Small intestine (tissue), 7 donors: ENCODE data around the gene MACF1. TPM values are rescaled to one million over a fixed set of nuclear protein-coding genes. Genes with fewer than 3 reads are reported as not detected.

Experiments
- DNase-seq, 2 donors: peaks; one replicate each; pipeline versions ENCODE4 v3.0.0 to v3.0.0-alpha.2; 2013
- FAIRE-seq: peaks from 2 replicates; lab custom pipeline; 2012; peaks lifted over from hg19 to GRCh38; lab: Jason Lieb, UNC
- H3K27ac ChIP-seq, 3 donors: one replicate each; pipeline ENCODE4 v1.5.1; 2013; ENCODE audit warnings: low read length in 2 of 3, mild to moderate bottlenecking in 2 of 3, control low read depth in 1 of 3, inconsistent platforms in 1 of 3, low read depth in 1 of 3, moderate library complexity in 1 of 3
- H3K27me3 ChIP-seq, 3 donors: one replicate each; pipeline ENCODE4 v1.6.1; 2013; ENCODE audit warnings: low read length in 3 of 3, inconsistent platforms in 1 of 3; ENCODE audit not compliant: control insufficient read depth in 3 of 3, insufficient read depth in 3 of 3
- H3K36me3 ChIP-seq, 3 donors: one replicate each; pipeline ENCODE4 v1.6.1; 2013; ENCODE audit warnings: low read length in 3 of 3, inconsistent platforms in 1 of 3, low read depth in 1 of 3, mild to moderate bottlenecking in 1 of 3, moderate library complexity in 1 of 3; ENCODE audit not compliant: control insufficient read depth in 3 of 3, insufficient read depth in 2 of 3
- H3K4me1 ChIP-seq, 3 donors: one replicate each; pipeline ENCODE4 v1.6.1; 2013; ENCODE audit warnings: low read length in 2 of 3, inconsistent platforms in 1 of 3, low read depth in 1 of 3, mild to moderate bottlenecking in 1 of 3, moderate library complexity in 1 of 3; ENCODE audit not compliant: control insufficient read depth in 3 of 3, insufficient read depth in 2 of 3
- H3K4me3 ChIP-seq, 3 donors: one replicate each; pipeline ENCODE4 v1.5.1; 2013; ENCODE audit warnings: low read length in 3 of 3, control low read depth in 1 of 3, inconsistent platforms in 1 of 3, low read depth in 1 of 3, mild to moderate bottlenecking in 1 of 3, moderate library complexity in 1 of 3
- H3K9me3 ChIP-seq, 2 donors: one replicate each; pipeline ENCODE4 v1.6.1; 2013; ENCODE audit warnings: low read depth in 1 of 2, low read length in 1 of 2; ENCODE audit not compliant: control insufficient read depth in 2 of 2, insufficient read depth in 1 of 2
- WGBS, 3 donors: extraction: QIAGEN DNeasy Blood & Tissue Kit; methylation state at CpG; one replicate each; pipeline ENCODE4 v1.1.7; 2013; 5-methylcytosine and 5-hydroxymethylcytosine counted together
- polyA plus RNA-seq, 4 donors: library from polyadenylated mRNA; stranded (reverse) in 3 of 4; unstranded in 1 of 4; fragments of 200-250 nt in 3 of 4; fragments of 120-200 nt in 1 of 4; gene quantifications; one replicate each; pipeline versions ENCODE4 v1.2.1 to v1.2.3, GENCODE V29; 2013
- donor health status: healthy with polysubstance abuse.
- donor health status: control.
- donor health status: control.
- donor health status: Bipolar disorder and iron deficiency.
- donor health status: healthy.

MACF1 gene
- polyA plus RNA-seq, 4 donors, result 18.1 to 64.8 (median 34.6) TPM

GRCh38 chr1:39282537-39283216, 78.2 kb downstream of the MACF1 start:
- DNase-seq, result peak in 1 of 2 donors; percentile 48
- peaks cover 15 to 26% (median 18%) of the 10 kb centered on the region in 3 donors for H3K36me3 ChIP-seq
- FAIRE-seq, result no peak
- no peaks in the 10 kb centered on the region for H3K27me3 ChIP-seq
- no peaks in the 10 kb centered on the region for H3K4me1 ChIP-seq
- 68 to 89% (median 88%) methylated on average over 7 to 8 of the region's 8 CpGs for WGBS, 3 donors
- no peak overlapping the region for H3K27ac ChIP-seq
- no peak overlapping the region for H3K4me3 ChIP-seq
- H3K9me3 ChIP-seq, result no peaks in the 10 kb centered on the region

GRCh38 chr1:39283858-39284257, 79.4 kb downstream of the MACF1 start:
- no peak overlapping the region for H3K27ac ChIP-seq
- DNase-seq (no peak), FAIRE-seq (no peak)
- WGBS, 3 donors, result 9 to 60% (median 21%) methylated on average over 1 of the region's 1 CpG
- H3K27me3 ChIP-seq, result no peaks in the 10 kb centered on the region
- no peaks in the 10 kb centered on the region for H3K4me1 ChIP-seq
- H3K9me3 ChIP-seq, result no peaks in the 10 kb centered on the region
- no peak overlapping the region for H3K4me3 ChIP-seq
- H3K36me3 ChIP-seq, result peaks cover 16 to 27% (median 25%) of the 10 kb centered on the region in 3 donors

DNA sequence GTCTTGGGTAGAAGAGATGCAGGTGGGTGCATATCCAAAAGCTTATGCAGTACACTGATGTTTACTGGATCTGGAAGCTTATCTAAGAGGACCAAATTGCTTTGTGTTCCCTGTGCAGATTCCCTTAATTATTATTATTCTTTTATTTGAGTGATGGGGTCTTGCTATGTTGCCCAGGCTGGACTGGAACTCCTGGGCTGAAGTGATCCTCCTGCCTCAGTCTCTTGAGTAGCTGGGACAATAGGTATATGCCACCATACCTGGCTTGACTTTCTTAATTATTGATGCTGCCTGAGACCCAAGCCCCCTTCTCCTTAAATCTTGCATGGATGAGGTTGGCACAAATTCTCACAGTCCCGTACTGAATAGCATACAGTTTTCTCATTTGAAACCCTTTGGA, 83.0 kb downstream of the MACF1 start:
- Histone ChIP-seq H3K36me3 (peaks cover 16 to 31% (median 31%) of the 10 kb centered on the region in 3 donors), H3K9me3 (no peaks in the 10 kb centered on the region), H3K4me1 (no peaks in the 10 kb centered on the region), H3K27ac (no peak overlapping the region), H3K27me3 (no peaks in the 10 kb centered on the region), H3K4me3 (no peak overlapping the region)
- WGBS, 3 donors, result 87 to 100% (median 100%) methylated on average over 1 of the region's 1 CpG
- no peak for FAIRE-seq
- DNase-seq, result no peak

DNA sequence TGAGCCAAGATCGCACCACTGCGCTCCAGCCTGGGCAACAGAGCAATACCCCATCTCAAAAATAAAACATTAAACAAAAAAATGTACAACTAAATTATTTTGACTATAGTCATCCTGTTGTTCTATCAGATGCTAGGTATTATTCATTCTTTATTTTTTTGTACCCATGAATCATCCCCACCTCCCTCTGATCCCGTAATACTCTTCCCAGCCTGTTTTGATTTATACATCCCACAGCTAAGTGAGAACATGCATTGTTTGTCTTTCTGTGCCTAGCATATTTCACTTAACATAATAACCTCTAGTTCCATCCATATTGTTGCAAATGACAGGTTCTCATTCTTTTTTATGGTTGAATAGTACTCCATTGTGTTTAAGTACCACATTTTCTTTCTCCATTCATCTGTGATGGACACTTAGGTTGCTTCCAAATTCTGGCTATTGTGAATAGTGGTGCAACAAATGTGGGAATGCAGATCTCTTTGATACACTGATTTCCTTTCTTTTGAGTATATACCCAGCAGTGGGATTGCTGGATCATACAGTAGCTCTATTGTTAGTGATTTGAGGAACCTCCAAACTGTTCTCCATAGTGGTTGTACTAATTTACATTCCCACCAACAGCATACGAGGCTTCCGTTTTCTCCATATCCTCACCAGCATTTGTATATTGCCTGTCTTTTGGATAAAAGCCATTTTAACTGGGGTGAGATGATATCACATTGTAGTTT, 84.4 kb downstream of the MACF1 start:
- Histone ChIP-seq H3K4me3 (no peak overlapping the region), H3K27me3 (no peaks in the 10 kb centered on the region), H3K27ac (no peak overlapping the region), H3K36me3 (peaks cover 11 to 31% (median 25%) of the 10 kb centered on the region in 3 donors), H3K9me3 (no peaks in the 10 kb centered on the region), H3K4me1 (peaks cover 0 to 5% (median 0%) of the 10 kb centered on the region in 3 donors)
- 98 to 99% (median 99%) methylated on average over 5 of the region's 5 CpGs for WGBS, 3 donors
- FAIRE-seq (no peak), DNase-seq (no peak)

GRCh38 chr1:39292401-39292800, 87.9 kb downstream of the MACF1 start:
- Histone ChIP-seq H3K27ac (no peak overlapping the region), H3K36me3 (peaks cover 18 to 26% (median 24%) of the 10 kb centered on the region in 3 donors), H3K4me1 (peaks cover 0 to 5% (median 0%) of the 10 kb centered on the region in 3 donors), H3K4me3 (no peak overlapping the region), H3K27me3 (no peaks in the 10 kb centered on the region), H3K9me3 (no peaks in the 10 kb centered on the region)
- no peak for FAIRE-seq
- no peak for DNase-seq
- 31 to 71% (median 40%) methylated on average over 1 of the region's 1 CpG for WGBS, 3 donors

DNA sequence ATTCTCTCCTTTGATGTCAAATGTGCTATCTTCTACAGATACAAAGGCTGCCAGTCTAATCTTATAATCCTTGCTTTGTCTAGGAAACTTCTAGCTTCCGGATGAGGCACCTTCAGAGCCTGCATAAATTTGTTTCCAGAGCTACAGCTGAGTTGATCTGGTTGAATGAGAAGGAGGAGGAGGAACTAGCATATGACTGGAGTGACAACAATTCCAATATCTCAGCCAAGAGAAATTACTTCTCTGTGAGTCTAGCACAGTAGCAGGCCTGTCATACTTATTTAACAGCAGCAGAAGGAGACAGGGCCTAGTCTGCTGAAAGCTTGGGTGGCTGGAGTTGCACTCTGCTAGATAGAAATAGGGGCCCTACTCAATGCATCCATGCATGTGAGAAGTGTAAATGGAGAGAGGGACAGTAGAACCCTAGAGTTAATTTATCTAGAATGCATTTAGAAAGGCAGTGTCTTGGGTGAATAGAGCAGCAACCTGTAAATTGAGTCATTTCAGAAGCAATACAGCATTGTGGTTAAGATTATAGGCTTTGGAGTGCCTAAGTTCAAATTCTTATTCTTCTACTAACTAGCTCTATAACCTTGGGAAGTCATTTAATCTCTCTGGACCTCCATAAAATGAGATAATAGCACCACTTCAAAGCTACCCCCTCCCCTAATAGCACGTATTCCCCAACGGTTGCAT, 89.0 kb downstream of the MACF1 start:
- H3K27ac ChIP-seq, result no peak overlapping the region
- FAIRE-seq, result no peak
- H3K4me3 ChIP-seq, result no peak overlapping the region
- no peaks in the 10 kb centered on the region for H3K27me3 ChIP-seq
- 24 to 65% (median 39%) methylated on average over 3 of the region's 3 CpGs for WGBS, 3 donors
- no peaks in the 10 kb centered on the region for H3K9me3 ChIP-seq
- H3K4me1 ChIP-seq, result peaks cover 0 to 5% (median 0%) of the 10 kb centered on the region in 3 donors
- H3K36me3 ChIP-seq, result peaks cover 16 to 25% (median 18%) of the 10 kb centered on the region in 3 donors
- DNase-seq, result no peak

GRCh38 chr1:39294531-39294930, 90.0 kb downstream of the MACF1 start:
- Histone ChIP-seq H3K4me1 (peaks cover 0 to 5% (median 0%) of the 10 kb centered on the region in 3 donors), H3K9me3 (no peaks in the 10 kb centered on the region), H3K4me3 (no peak overlapping the region), H3K27ac (no peak overlapping the region), H3K27me3 (no peaks in the 10 kb centered on the region), H3K36me3 (peaks cover 16 to 24% (median 20%) of the 10 kb centered on the region in 3 donors)
- no peak for FAIRE-seq
- DNase-seq, result no peak
- 60 to 81% (median 77%) methylated on average over 1 of the region's 1 CpG for WGBS, 3 donors

GRCh38 chr1:39295901-39296300, 91.4 kb downstream of the MACF1 start:
- FAIRE-seq, result no peak

More at GRCh38 chr1:39295901-39296300, 91.4 kb downstream of the MACF1 start:
- Histone ChIP-seq H3K4me1 (peaks cover 0 to 5% (median 0%) of the 10 kb centered on the region in 3 donors), H3K36me3 (peaks cover 16 to 31% (median 23%) of the 10 kb centered on the region in 3 donors), H3K4me3 (no peak overlapping the region), H3K27me3 (no peaks in the 10 kb centered on the region), H3K27ac (no peak overlapping the region), H3K9me3 (no peaks in the 10 kb centered on the region)
- no peak for DNase-seq
- WGBS, 3 donors, result 96 to 100% (median 96%) methylated on average over 2 of the region's 2 CpGs
